Hepatocyte (in vitro differentiated cells): Measurements from ENCODE around the gene PAFAH2.

Experiments used
- EZH2 ChIP-seq: fragments of 200-600 bp; sonication (generic); IDR thresholded peaks from 2 replicates; pipeline ENCODE4 v1.6.1; 2016; ENCODE audit warnings: antibody characterized with exemption, mild to moderate bottlenecking, borderline replicate concordance
- EZH2phosphoT487 ChIP-seq: fragments of 200-600 bp; sonication (generic); IDR thresholded peaks from one replicate; pipeline ENCODE4 v1.6.1; 2018; ENCODE audit warnings: antibody characterized with exemption, mild to moderate bottlenecking, low read depth, moderate library complexity; ENCODE audit not compliant: unreplicated experiment, severe bottlenecking
- TF ChIP-seq, protein P1 (sequence below): fragments of 200-600 bp; sonication (generic); IDR thresholded peaks from 2 replicates; pipeline ENCODE4 v1.5.1; 2016; ENCODE audit warnings: antibody characterized with exemption, mild to moderate bottlenecking; ENCODE audit not compliant: poor library complexity

DNA sequence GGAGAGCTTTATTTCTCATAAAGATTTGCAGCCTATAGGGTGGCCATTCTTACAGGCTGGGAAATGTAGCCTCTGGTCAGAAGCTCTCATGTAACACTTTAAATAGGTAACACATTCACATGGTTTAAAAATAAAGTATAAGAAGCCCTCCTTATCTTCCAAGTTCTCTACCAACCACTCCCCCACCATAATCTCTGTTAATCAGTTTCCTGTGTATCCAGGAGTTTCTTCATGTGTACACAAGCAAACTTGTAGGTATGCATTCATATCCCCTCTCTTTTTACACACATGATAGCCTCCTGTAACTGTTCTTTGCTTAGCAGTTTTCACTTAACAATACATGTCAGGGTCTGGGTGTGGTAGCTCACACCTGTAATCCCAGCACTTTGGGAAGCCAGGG, 86.7 kb downstream of the PAFAH2 start:
- TF ChIP-seq EZH2 = no peak
- TF ChIP-seq, protein P1, sequence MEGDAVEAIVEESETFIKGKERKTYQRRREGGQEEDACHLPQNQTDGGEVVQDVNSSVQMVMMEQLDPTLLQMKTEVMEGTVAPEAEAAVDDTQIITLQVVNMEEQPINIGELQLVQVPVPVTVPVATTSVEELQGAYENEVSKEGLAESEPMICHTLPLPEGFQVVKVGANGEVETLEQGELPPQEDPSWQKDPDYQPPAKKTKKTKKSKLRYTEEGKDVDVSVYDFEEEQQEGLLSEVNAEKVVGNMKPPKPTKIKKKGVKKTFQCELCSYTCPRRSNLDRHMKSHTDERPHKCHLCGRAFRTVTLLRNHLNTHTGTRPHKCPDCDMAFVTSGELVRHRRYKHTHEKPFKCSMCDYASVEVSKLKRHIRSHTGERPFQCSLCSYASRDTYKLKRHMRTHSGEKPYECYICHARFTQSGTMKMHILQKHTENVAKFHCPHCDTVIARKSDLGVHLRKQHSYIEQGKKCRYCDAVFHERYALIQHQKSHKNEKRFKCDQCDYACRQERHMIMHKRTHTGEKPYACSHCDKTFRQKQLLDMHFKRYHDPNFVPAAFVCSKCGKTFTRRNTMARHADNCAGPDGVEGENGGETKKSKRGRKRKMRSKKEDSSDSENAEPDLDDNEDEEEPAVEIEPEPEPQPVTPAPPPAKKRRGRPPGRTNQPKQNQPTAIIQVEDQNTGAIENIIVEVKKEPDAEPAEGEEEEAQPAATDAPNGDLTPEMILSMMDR = no peak
- TF ChIP-seq EZH2phosphoT487 = no peak
